DOHH2 (cell line): Measurements from ENCODE around the gene RAPGEF5.

Experiments used
- CTCF ChIP-seq: fragments of 200-600 bp; sonication (generic); IDR thresholded peaks from one replicate; pipeline ENCODE4 v1.5.1; 2014; ENCODE audit warnings: antibody characterized with exemption, mild to moderate bottlenecking, low read depth, low read length; ENCODE audit not compliant: poor library complexity, severe bottlenecking
- EZH2phosphoT487 ChIP-seq: fragments of 200-600 bp; sonication (generic); IDR thresholded peaks from 2 replicates; pipeline ENCODE4 v1.6.1; 2017; ENCODE audit warnings: borderline replicate concordance, mild to moderate bottlenecking, antibody characterized with exemption, low read length, moderate library complexity, mixed read lengths

DNA sequence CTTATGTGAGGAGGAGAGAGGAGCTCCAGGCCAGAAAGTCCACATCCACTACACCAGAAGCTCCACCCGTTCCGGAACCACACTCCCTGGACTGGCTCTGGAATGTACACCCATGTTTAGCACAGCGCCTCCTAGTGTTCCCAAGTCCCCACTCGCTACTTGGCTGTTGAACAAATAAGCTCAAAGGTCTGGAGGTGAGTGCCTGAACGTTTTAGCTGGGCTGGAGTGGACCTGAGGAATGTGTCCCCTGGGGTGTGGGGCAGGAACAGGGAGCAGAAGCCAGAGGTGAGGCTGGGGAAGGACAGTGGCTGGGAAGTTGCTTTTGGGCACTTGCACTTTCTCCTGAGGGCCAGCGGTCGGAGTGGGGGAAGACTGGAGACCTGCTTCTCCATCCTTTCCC, 247.2 kb downstream of the RAPGEF5 start:
- peak; percentile 70 for TF ChIP-seq CTCF
- no peak for TF ChIP-seq EZH2phosphoT487
